Measurements from ENCODE around the gene UCP1.
"Not testable (repeated sequence)": the region's sequence is repeated elsewhere in the genome, so short reads cannot be mapped to it uniquely, and the experiment has no call there.

Gene UCP1

GRCh38 chr4:140533951-140534480, 34.7 kb downstream of the UCP1 start:
- DNase-seq: no peak

- no peak for DNase-seq
These were observed 39.3 kb downstream of the UCP1 start for GRCh38 chr4:140529434-140529833.

- peak; percentile 97 for DNase-seq
These were observed 44.7 kb downstream of the UCP1 start, which contains the start of gene ELMOD2 for GRCh38 chr4:140523857-140524742. TSS of gene ELMOD2 (plus strand) at chr4:140524168. CDS start at chr4:140525429, 1,261 bp downstream.

GRCh38 chr4:140523370-140523856, 45.3 kb downstream of the UCP1 start:
- DNase-seq: no peak

- DNase-seq: no peak
These were observed 53.3 kb downstream of the UCP1 start for GRCh38 chr4:140515423-140515822.

- DNase-seq: not testable (repeated sequence)
These were observed 55.0 kb downstream of the UCP1 start for GRCh38 chr4:140513765-140514164.

Data from stimulated activated CD8-positive, alpha-beta memory T cell treated with anti-CD3 and anti-CD28 coated beads, Interleukin-4, amount 100 ng/mL, for 48 hours (primary cell).